Endothelial cell of umbilical vein (primary cell): Measurements from ENCODE around the gene BDP1.

Experiments used
- EZH2 ChIP-seq: IDR thresholded peaks from 2 replicates; pipeline ENCODE4 v1.6.1; 2012; ENCODE audit warnings: borderline replicate concordance, low read depth, mild to moderate bottlenecking, moderate library complexity, low read length, inconsistent platforms; ENCODE audit not compliant: severe bottlenecking
- TF ChIP-seq, protein P1 (sequence below), 2 donors: IDR thresholded peaks; 1 replicate in 1 of 2; 2 replicates in 1 of 2; pipeline ENCODE4 v1.5.1; 2011; ENCODE audit warnings: low read length in 2 of 2, mild to moderate bottlenecking in 2 of 2, moderate library complexity in 2 of 2, control low read depth in 1 of 2, inconsistent platforms in 1 of 2, low read depth in 1 of 2; ENCODE audit not compliant: insufficient read depth in 1 of 2; ENCODE audit errors: extremely low read depth in 1 of 2
- TF ChIP-seq, protein P2 (sequence below): IDR thresholded peaks from 2 replicates; pipeline ENCODE4 v1.6.1; 2011; ENCODE audit not compliant: insufficient read depth, insufficient read length

DNA sequence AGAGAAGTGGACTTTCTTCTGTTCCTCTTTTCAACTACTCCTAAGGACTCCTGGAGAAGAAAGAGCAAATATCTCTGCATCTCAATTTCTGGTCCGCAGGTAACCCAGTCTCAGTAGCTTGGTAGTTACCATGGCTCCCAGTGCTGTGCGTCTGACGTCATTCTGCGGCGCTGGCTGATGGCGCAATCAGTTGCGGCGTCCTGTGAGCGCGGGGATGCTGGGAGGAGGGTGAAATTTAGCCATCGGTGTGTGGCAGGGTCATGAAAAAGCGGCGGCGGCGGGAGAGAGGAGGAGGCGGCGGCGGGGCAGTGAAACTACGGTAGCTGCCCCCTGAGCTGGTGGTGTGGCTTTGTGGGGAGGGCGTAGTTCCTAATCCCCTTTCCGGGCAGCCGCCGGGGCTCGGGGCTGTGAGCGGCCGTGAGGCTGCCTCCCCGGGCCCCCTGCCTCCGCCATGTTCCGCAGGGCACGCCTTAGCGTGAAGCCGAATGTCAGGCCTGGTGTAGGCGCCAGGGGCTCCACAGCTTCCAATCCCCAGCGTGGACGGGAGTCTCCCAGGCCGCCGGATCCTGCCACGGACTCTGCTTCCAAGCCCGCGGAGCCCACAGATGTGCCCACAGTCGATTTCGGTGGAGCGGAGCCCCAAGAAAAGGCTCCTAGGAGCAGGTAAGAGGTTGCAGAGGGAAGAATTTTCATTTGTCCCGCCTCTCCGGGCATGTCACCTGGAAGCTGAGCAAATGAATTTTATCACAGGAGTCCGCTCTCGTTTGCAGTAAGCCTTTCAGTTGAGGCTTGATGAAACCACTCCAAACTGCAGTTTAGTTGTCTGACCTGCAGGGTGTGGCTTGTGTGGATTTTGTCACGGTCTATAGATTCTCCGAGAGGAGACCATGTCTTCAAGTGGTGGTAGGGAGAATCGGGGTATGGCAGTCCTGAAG is at the start of gene BDP1:
- TF ChIP-seq, protein P1, sequence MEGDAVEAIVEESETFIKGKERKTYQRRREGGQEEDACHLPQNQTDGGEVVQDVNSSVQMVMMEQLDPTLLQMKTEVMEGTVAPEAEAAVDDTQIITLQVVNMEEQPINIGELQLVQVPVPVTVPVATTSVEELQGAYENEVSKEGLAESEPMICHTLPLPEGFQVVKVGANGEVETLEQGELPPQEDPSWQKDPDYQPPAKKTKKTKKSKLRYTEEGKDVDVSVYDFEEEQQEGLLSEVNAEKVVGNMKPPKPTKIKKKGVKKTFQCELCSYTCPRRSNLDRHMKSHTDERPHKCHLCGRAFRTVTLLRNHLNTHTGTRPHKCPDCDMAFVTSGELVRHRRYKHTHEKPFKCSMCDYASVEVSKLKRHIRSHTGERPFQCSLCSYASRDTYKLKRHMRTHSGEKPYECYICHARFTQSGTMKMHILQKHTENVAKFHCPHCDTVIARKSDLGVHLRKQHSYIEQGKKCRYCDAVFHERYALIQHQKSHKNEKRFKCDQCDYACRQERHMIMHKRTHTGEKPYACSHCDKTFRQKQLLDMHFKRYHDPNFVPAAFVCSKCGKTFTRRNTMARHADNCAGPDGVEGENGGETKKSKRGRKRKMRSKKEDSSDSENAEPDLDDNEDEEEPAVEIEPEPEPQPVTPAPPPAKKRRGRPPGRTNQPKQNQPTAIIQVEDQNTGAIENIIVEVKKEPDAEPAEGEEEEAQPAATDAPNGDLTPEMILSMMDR (IDR thresholded peaks at IDR 0.05; ENCODE audit: extremely low read depth in 1 of 2, insufficient read depth in 1 of 2, low read depth in 1 of 2, low read length in 2 of 2) = peak in 1 of 2 donors; percentile 27
- no peak for TF ChIP-seq EZH2
- TF ChIP-seq, protein P2, sequence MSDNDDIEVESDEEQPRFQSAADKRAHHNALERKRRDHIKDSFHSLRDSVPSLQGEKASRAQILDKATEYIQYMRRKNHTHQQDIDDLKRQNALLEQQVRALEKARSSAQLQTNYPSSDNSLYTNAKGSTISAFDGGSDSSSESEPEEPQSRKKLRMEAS = peak; percentile 9
